Transverse colon (tissue), 4 donors: ENCODE data around the gene ATP5F1D.

Experiments
- POLR2A ChIP-seq: fragments of 450-650 bp; IDR thresholded peaks from one replicate; pipeline ENCODE4 v1.6.1; 2016; ENCODE audit warnings: antibody characterized with exemption, mild to moderate bottlenecking, moderate library complexity
- POLR2AphosphoS5 ChIP-seq, 3 donors: sonication (generic); formaldehyde crosslinking; IDR thresholded peaks; one replicate each; pipeline ENCODE4 v1.6.1; 2016; ENCODE audit warnings: antibody characterized with exemption in 3 of 3
- TF ChIP-seq, protein P1 (sequence below), 5 experiments: fragments of 200-600 bp in 3 of 5; fragments of 450-650 bp in 2 of 5; sonication (generic) in 3 of 5; IDR thresholded peaks; 1 replicate in 2 of 5; 2 replicates in 3 of 5; pipeline ENCODE4 v1.5.1; 2016 to 2017; ENCODE audit warnings: antibody characterized with exemption in 5 of 5, inconsistent platforms in 3 of 5, mild to moderate bottlenecking in 2 of 5, moderate library complexity in 1 of 5

DNA sequence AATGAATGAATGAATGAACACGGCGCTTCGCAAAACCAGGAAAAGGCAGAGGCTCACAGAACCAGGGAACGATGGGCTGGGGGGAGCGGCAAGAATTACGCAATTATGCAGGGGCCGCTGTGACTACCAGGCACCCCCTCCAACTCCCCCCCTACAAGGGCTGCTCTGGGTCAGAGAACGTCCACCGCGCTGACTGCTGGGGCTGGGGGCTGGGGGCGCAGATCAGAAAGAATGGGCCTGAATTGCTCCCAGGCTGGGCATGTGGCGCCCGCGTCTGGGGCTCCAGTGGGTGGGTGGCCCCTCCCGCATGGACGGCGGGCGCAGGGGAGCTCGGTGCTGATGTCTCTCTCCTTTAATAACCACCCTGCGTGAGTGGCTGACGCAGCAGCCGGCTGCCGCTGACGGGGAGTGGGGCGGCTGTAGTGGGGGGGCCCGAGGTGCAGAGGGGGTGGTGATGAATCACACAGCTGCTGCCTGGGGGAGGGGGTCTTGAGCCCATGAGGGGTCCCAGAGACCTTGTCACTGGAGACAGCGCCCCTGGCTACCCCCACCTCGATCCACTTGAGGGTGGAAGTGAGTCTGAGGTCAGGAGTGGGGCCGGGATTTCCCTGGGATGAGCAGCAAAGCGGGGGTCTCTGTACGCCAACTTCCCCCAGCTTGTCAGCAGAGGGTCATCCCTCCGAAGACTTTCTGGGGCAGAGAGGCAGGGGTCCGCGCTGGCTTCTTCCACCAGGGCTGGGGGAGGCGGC is 26.1 kb downstream of the ATP5F1D start:
- TF ChIP-seq, protein P1, sequence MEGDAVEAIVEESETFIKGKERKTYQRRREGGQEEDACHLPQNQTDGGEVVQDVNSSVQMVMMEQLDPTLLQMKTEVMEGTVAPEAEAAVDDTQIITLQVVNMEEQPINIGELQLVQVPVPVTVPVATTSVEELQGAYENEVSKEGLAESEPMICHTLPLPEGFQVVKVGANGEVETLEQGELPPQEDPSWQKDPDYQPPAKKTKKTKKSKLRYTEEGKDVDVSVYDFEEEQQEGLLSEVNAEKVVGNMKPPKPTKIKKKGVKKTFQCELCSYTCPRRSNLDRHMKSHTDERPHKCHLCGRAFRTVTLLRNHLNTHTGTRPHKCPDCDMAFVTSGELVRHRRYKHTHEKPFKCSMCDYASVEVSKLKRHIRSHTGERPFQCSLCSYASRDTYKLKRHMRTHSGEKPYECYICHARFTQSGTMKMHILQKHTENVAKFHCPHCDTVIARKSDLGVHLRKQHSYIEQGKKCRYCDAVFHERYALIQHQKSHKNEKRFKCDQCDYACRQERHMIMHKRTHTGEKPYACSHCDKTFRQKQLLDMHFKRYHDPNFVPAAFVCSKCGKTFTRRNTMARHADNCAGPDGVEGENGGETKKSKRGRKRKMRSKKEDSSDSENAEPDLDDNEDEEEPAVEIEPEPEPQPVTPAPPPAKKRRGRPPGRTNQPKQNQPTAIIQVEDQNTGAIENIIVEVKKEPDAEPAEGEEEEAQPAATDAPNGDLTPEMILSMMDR (IDR thresholded peaks at IDR 0.05) = no peak
- no peak for TF ChIP-seq POLR2AphosphoS5 (IDR thresholded peaks at IDR 0.05)
- no peak for TF ChIP-seq POLR2A
